Measurements from ENCODE around the gene AREG. TPM values are rescaled to one million over a fixed set of nuclear protein-coding genes. Genes with fewer than 3 reads are reported as not detected.
"Not testable (repeated sequence)": the region's sequence is repeated elsewhere in the genome, so short reads cannot be mapped to it uniquely, and the experiment has no call there.

AREG gene
- 10 to 100 TPM; 16.6 to 51.4 (median 36.3) TPM for total RNA-seq

- no peaks in the 10 kb centered on the region for H3K36me3 ChIP-seq
- 0 to 2% methylated on average over 13 to 14 of the region's 64 CpGs for WGBS, 2 donors
- intact Hi-C loops (cut with DNase I): loop anchor here (10.0 kb wide), 1 partner anchor 70 kb away; no protein-coding TSS in a partner anchor
- DNase-seq: peak; percentile 43
- peak within 1 kb of the TSS; percentile 91 to 94 (median 92) for H3K27ac ChIP-seq
- H3K27me3 ChIP-seq: no peaks in the 10 kb centered on the region
- H3K4me1 ChIP-seq: peaks cover 3 to 44% (median 4%) of the 10 kb centered on the region in 3 donors
- TF ChIP-seq POLR2A (IDR thresholded peaks at IDR 0.05): peak; percentile 12 to 96 (median 78)
- peak in 5 of 6 experiments; percentile 41 to 67 (median 55) for TF ChIP-seq CTCF (IDR thresholded peaks at IDR 0.05)
- no peaks in the 10 kb centered on the region for H3K9me3 ChIP-seq
- peak within 1 kb of the TSS; percentile 52 to 80 (median 68) for H3K4me3 ChIP-seq
Observed at GRCh38 chr4:74444891-74445642, at the start of gene AREG. AREG (plus strand) TSS chr4:74445136; CDS start chr4:74445346, 210 bp downstream.

DNA sequence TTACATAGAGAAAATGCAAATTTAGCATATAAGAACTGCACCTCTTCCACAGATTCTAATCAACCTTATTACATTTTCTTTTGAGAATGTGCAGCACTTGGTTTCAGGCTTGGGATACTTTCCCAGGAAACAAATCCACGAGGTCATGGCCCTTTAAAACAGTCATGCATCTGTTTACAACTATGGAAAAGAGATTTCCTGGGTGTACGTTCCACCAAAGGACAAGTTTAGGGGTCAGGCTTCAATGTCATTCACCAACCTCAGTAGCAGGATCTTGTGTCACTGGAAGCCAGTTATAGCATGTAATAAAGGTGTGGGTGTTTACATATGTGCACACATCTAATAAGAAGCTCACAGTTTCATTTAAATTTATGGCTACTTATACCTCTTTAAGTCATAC is 49.3 kb upstream of the AREG start:
- no peaks in the 10 kb centered on the region for H3K36me3 ChIP-seq
- no peaks in the 10 kb centered on the region for H3K9me3 ChIP-seq
- 40 to 58% methylated on average over 2 of the region's 2 CpGs for WGBS, 2 donors
- intact Hi-C loops (cut with DNase I): no loop called here
- no peak overlapping the region for H3K4me3 ChIP-seq
- H3K27me3 ChIP-seq: no peaks in the 10 kb centered on the region
- TF ChIP-seq CTCF (IDR thresholded peaks at IDR 0.05) (no peak), POLR2A (IDR thresholded peaks at IDR 0.05) (no peak)
- no peak for DNase-seq
- no peak overlapping the region for H3K27ac ChIP-seq
- H3K4me1 ChIP-seq: no peaks in the 10 kb centered on the region

DNA sequence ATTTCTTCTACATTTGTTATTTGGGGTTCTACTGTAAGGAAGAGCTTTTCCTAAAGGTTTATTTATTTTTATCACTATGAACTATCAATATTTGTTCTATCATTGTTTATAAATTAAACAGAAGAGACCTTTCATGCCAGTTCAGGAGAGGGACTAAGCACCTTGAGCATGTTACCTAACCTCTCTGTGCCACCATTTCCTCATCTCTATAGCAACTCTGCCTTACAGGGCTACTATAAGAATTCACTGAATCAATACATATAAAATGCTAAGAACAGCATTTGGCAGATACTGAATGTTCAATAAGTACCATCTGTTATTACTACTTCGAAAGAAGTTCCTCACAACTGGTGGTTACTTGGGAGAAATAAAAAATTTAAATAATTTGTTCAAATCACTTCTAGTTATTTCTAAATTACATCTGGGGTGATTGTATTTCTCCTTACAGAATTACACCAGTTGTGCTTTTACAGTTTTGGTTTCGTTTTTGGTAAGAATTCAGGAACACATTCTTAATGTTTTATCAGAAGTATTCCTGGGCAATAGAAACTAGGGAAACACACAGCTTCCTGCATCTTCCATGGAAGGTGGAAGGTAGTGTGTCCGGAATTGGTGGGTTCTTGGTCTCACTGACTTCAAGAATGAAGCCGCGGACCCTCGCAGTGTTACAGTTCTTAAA is 47.0 kb upstream of the AREG start:
- H3K27ac ChIP-seq: peak overlapping the region in 3 of 4 donors; percentile 6 to 30 (median 30)
- H3K4me1 ChIP-seq: no peaks in the 10 kb centered on the region
- WGBS, 2 donors: 69 to 72% methylated on average over 5 to 6 of the region's 6 CpGs
- no peak for DNase-seq
- H3K36me3 ChIP-seq: no peaks in the 10 kb centered on the region
- H3K27me3 ChIP-seq: no peaks in the 10 kb centered on the region
- H3K9me3 ChIP-seq: no peaks in the 10 kb centered on the region
- H3K4me3 ChIP-seq: peak overlapping the region in 3 of 4 donors; percentile 20 to 53 (median 29)
- intact Hi-C loops (cut with DNase I): no loop called here
- TF ChIP-seq CTCF (IDR thresholded peaks at IDR 0.05): no peak
- TF ChIP-seq POLR2A (IDR thresholded peaks at IDR 0.05): no peak

DNA sequence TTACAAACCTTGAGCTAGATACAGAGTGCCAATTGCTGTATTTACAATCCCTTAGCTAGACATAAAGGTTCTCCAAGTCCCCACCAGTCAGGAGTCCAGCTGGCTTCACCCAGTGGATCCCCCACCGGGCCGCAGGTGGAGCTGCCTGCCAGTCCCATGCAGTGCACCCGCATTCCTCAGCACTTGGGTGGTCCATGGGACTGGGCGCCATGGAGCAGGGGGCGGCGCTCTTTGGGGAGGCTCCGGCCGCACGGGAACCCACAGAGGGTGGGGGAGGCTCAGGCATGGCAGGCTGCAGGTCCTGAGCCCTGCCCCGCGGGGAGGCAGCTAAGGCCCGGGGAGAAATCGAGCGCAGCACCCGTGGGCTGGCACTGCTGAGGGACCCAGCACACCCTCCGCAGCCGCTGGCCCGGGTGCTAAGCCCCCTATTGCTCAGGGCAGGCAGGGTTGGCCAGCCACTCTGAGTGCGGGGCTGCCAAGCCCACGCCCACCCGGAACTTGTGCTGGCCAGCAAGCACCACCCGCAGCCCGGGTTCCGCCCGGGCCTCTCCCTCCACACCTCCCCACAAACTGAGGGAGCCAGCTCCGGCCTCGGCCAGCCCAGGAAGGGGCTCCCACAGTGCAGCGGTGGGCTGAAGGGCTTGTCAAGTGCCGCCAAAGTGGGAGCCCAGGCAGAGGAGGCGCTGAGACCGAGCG is 45.9 kb upstream of the AREG start:
- H3K4me1 ChIP-seq; H3K27me3 ChIP-seq; H3K9me3 ChIP-seq; DNase-seq; H3K4me3 ChIP-seq; H3K27ac ChIP-seq; intact Hi-C loops (cut with DNase I); H3K36me3 ChIP-seq: not testable (repeated sequence)
- 97% methylated on average over 4 of the region's 32 CpGs; no CpG with 5 or more reads in 1 of the 2 donors for WGBS, 2 donors

- H3K36me3 ChIP-seq: no peaks in the 10 kb centered on the region
- H3K27ac ChIP-seq: no peak overlapping the region
- DNase-seq: no peak
- intact Hi-C loops (cut with DNase I): no loop called here
- H3K4me1 ChIP-seq: no peaks in the 10 kb centered on the region
- no peak overlapping the region for H3K4me3 ChIP-seq
- no peak for TF ChIP-seq CTCF (IDR thresholded peaks at IDR 0.05)
- no peak for TF ChIP-seq POLR2A (IDR thresholded peaks at IDR 0.05)
- H3K27me3 ChIP-seq: no peaks in the 10 kb centered on the region
- H3K9me3 ChIP-seq: no peaks in the 10 kb centered on the region
- WGBS, 2 donors: 80 to 82% methylated on average over 10 of the region's 10 CpGs
Observed at GRCh38 chr4:74400395-74400794, 44.5 kb upstream of the AREG start.
